ENCODE results near the gene DCC.

The DCC gene

DNA sequence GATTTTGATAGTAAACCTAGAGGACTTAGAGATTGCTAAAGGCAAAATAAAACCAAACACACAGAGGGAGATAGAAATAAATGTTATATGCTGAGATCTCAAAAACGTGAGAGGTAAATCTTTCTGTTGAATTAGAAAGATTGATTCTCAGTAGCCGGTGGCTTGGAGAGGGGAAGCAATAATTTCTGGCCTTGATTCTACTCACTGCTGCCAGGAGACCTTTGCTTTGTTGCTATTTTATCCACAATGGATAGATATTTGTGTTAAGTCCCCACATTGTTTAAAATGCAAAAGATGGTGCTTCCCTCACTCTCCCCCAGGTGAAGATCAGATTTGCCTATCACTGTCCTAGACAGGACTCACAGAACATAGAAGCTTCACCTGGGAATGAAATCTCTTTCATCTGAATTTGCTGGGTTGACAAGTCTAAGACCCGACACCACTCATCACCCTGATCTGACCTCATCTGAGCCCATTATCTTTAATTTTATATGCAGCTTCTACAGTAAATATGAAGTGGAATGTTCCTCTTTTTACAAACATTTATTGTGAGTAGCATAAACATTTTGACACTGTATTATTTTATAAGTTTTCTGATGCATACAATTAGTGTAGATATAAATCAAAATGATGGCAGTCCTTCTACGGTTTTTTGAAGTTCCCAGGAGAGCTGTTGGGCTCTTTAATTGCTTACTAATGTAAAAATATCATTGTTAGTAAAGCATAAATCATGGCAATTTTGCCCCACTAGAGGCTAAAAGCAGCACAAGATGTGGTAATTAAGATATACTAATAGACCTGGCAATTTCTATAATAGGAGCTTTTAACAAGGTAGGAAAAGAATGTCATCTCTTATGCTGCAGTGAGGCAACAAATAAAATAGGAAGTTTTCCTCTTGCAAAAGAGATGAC is 149.7 kb downstream of the DCC start:
- no peaks in the 10 kb centered on the region for H3K36me3 ChIP-seq (ENCODE audit: insufficient read depth)
- H2AFZ ChIP-seq (ENCODE audit: low read depth): no peak overlapping the region
- no peak overlapping the region for H3K9ac ChIP-seq
- no peaks in the 10 kb centered on the region for H3K27me3 ChIP-seq (ENCODE audit: insufficient read depth, low read depth)
- no peaks in the 10 kb centered on the region for H3K4me1 ChIP-seq (ENCODE audit: low read depth, poor library complexity, severe bottlenecking)
- H3K4me2 ChIP-seq: no peak overlapping the region
- no peaks in the 10 kb centered on the region for H4K20me1 ChIP-seq (ENCODE audit: insufficient read depth)
- no peak overlapping the region for H3K4me3 ChIP-seq (IDR thresholded peaks at IDR 0.05; ENCODE audit: insufficient read depth, low read depth, low read length)
- no peak overlapping the region for H3K27ac ChIP-seq
- no peak for TF ChIP-seq CTCF (conservative IDR thresholded peaks at IDR 0.05; ENCODE audit: low read depth, low read length)
- H3K79me2 ChIP-seq (ENCODE audit: insufficient read depth, low read depth): no peaks in the 10 kb centered on the region

GRCh38 chr18:52496426-52496825 is 156.4 kb downstream of the DCC start:
- H3K27ac ChIP-seq: no peak overlapping the region
- no peaks in the 10 kb centered on the region for H3K4me1 ChIP-seq (ENCODE audit: low read depth, poor library complexity, severe bottlenecking)
- no peaks in the 10 kb centered on the region for H4K20me1 ChIP-seq (ENCODE audit: insufficient read depth)
- H3K27me3 ChIP-seq (ENCODE audit: insufficient read depth, low read depth): no peaks in the 10 kb centered on the region
- no peaks in the 10 kb centered on the region for H3K36me3 ChIP-seq (ENCODE audit: insufficient read depth)
- H3K4me3 ChIP-seq (IDR thresholded peaks at IDR 0.05; ENCODE audit: insufficient read depth, low read depth, low read length): no peak overlapping the region
- H3K79me2 ChIP-seq (ENCODE audit: insufficient read depth, low read depth): no peaks in the 10 kb centered on the region
- H3K9ac ChIP-seq: no peak overlapping the region
- H2AFZ ChIP-seq (ENCODE audit: low read depth): no peak overlapping the region
- no peak for TF ChIP-seq CTCF (conservative IDR thresholded peaks at IDR 0.05; ENCODE audit: low read depth, low read length)
- H3K4me2 ChIP-seq: no peak overlapping the region

GRCh38 chr18:52499016-52499415 is 159.0 kb downstream of the DCC start:
- no peak overlapping the region for H3K4me3 ChIP-seq (IDR thresholded peaks at IDR 0.05; ENCODE audit: insufficient read depth, low read depth, low read length)
- no peak overlapping the region for H3K27ac ChIP-seq
- H3K27me3 ChIP-seq (ENCODE audit: insufficient read depth, low read depth): no peaks in the 10 kb centered on the region
- no peak overlapping the region for H3K4me2 ChIP-seq
- no peaks in the 10 kb centered on the region for H4K20me1 ChIP-seq (ENCODE audit: insufficient read depth)
- H3K79me2 ChIP-seq (ENCODE audit: insufficient read depth, low read depth): no peaks in the 10 kb centered on the region
- H2AFZ ChIP-seq (ENCODE audit: low read depth): no peak overlapping the region
- TF ChIP-seq CTCF (conservative IDR thresholded peaks at IDR 0.05; ENCODE audit: low read depth, low read length): no peak
- no peak overlapping the region for H3K9ac ChIP-seq
- no peaks in the 10 kb centered on the region for H3K4me1 ChIP-seq (ENCODE audit: low read depth, poor library complexity, severe bottlenecking)
- H3K36me3 ChIP-seq (ENCODE audit: insufficient read depth): no peaks in the 10 kb centered on the region

GRCh38 chr18:52499644-52500043 is 159.6 kb downstream of the DCC start:
- TF ChIP-seq CTCF (conservative IDR thresholded peaks at IDR 0.05; ENCODE audit: low read depth, low read length): no peak

More at GRCh38 chr18:52499644-52500043, 159.6 kb downstream of the DCC start:
- Histone ChIP-seq H3K27me3 (ENCODE audit: insufficient read depth, low read depth) (no peaks in the 10 kb centered on the region), H3K4me3 (IDR thresholded peaks at IDR 0.05; ENCODE audit: insufficient read depth, low read depth, low read length) (no peak overlapping the region), H3K36me3 (ENCODE audit: insufficient read depth) (no peaks in the 10 kb centered on the region), H3K9ac (no peak overlapping the region), H3K4me1 (ENCODE audit: low read depth, poor library complexity, severe bottlenecking) (no peaks in the 10 kb centered on the region), H4K20me1 (ENCODE audit: insufficient read depth) (no peaks in the 10 kb centered on the region), H3K27ac (no peak overlapping the region), H3K4me2 (no peak overlapping the region), H3K79me2 (ENCODE audit: insufficient read depth, low read depth) (no peaks in the 10 kb centered on the region), H2AFZ (ENCODE audit: low read depth) (no peak overlapping the region)

All from KMS-11 (cell line).